SIG-M5 treated with dmso at 0.1 percent for 504 hours (cell line): ENCODE measurements around the gene B3GNT5.
A peak's percentile ranks its signal among the peaks of the same experiment; 100 is the strongest.

Source experiments
- DNase-seq: peaks from one replicate; lab custom pipeline; 2025; ENCODE audit not compliant: unreplicated experiment; lab: John Stamatoyannopoulos, UW

Gene B3GNT5

GRCh38 chr3:183290216-183290615 lies 37.2 kb downstream of the B3GNT5 start:
- no peak for DNase-seq

- DNase-seq, result peak; percentile 76
Measured at GRCh38 chr3:183291497-183292031, 38.5 kb downstream of the B3GNT5 start.

- no peak for DNase-seq
Measured at GRCh38 chr3:183293966-183294365, 40.9 kb downstream of the B3GNT5 start.

GRCh38 chr3:183295211-183295610 lies 42.2 kb downstream of the B3GNT5 start:
- peak; percentile 93 for DNase-seq

- DNase-seq, result no peak
Measured at GRCh38 chr3:183296944-183297343, 43.9 kb downstream of the B3GNT5 start.

GRCh38 chr3:183298701-183299153 lies 45.7 kb downstream of the B3GNT5 start:
- DNase-seq, result peak; percentile 89

- no peak for DNase-seq
Measured at GRCh38 chr3:183299976-183300375, 46.9 kb downstream of the B3GNT5 start.

- no peak for DNase-seq
Measured at GRCh38 chr3:183300996-183301562, 48.0 kb downstream of the B3GNT5 start.

- DNase-seq, result no peak
Measured at GRCh38 chr3:183301937-183302580, 49.0 kb downstream of the B3GNT5 start.

GRCh38 chr3:183303690-183304089 lies 50.6 kb downstream of the B3GNT5 start:
- DNase-seq, result no peak

GRCh38 chr3:183306798-183307671 lies 54.0 kb downstream of the B3GNT5 start:
- DNase-seq, result peak; percentile 96

GRCh38 chr3:183307749-183308148 lies 54.7 kb downstream of the B3GNT5 start:
- no peak for DNase-seq

GRCh38 chr3:183308751-183309150 lies 55.7 kb downstream of the B3GNT5 start:
- DNase-seq, result no peak

GRCh38 chr3:183309276-183309675 lies 56.2 kb downstream of the B3GNT5 start:
- DNase-seq, result no peak

GRCh38 chr3:183310936-183311335 lies 57.9 kb downstream of the B3GNT5 start:
- no peak for DNase-seq

- DNase-seq, result no peak
Measured at GRCh38 chr3:183312433-183312832, 59.4 kb downstream of the B3GNT5 start.

- DNase-seq, result peak; percentile 94
Measured at GRCh38 chr3:183313351-183313750, 60.3 kb downstream of the B3GNT5 start.

GRCh38 chr3:183313764-183314163 lies 60.7 kb downstream of the B3GNT5 start:
- DNase-seq, result no peak

- DNase-seq, result no peak
Measured at GRCh38 chr3:183315739-183316138, 62.7 kb downstream of the B3GNT5 start.

GRCh38 chr3:183317271-183317670 lies 64.2 kb downstream of the B3GNT5 start:
- no peak for DNase-seq
